GM12878 (cell line): ENCODE measurements around the gene TBC1D12. TPM values are rescaled to one million over a fixed set of nuclear protein-coding genes. Genes with fewer than 3 reads are reported as not detected.

ENCODE experiments used
- ATAC-seq: fragments of 200-7000 bp; cut with Tn5 transposase; 3 replicates; pipeline ENCODE4 v1.9.1; 2020; ENCODE audit warnings: mild to moderate bottlenecking, moderate library complexity
- BruUV-seq: library from RNA; stranded (reverse); fragments of 400-500 nt; replicated peaks from 2 replicates; lab custom pipeline; 2021; lab: Mats Ljungman, UMichigan
- CTCF ChIA-PET: fragments of 300-600 bp; sonication (Branson Sonifier 250); formaldehyde crosslinking; extraction: SDS; loops from one replicate; lab custom pipeline; 2021; ENCODE audit warnings: inconsistent platforms; lab: Yijun Ruan, JAX
- POLR2A ChIA-PET: fragments of 350-600 bp; formaldehyde crosslinking; extraction: SDS; loops from one replicate; lab custom pipeline; 2021; ENCODE audit warnings: inconsistent platforms; lab: Charles Lee
- RAD21 ChIA-PET: fragments of 300-600 bp; sonication (Branson Sonifier 250); formaldehyde crosslinking; loops from one replicate; lab custom pipeline; 2023; ENCODE audit warnings: antibody characterized with exemption; ENCODE audit not compliant: unreplicated experiment; lab: Charles Lee
- SMC1A ChIA-PET: fragments of 300-600 bp; sonication (Branson Sonifier 250); formaldehyde crosslinking; loops from one replicate; lab custom pipeline; 2023; ENCODE audit not compliant: unreplicated experiment, uncharacterized antibody; lab: Charles Lee
- DNase-seq: peaks from one replicate; pipeline ENCODE4 v3.0.0-alpha.2; 2011; ENCODE audit warnings: low read depth, low spot score
- FAIRE-seq: peaks from 3 replicates; lab custom pipeline; 2011; peaks lifted over from hg19 to GRCh38; lab: Jason Lieb, UNC
- H2AFZ ChIP-seq: 2 replicates; pipeline ENCODE4 v1.6.0; 2011; ENCODE audit warnings: low read depth, low read length, control low read depth; ENCODE audit not compliant: control insufficient read depth
- H3K27ac ChIP-seq: 2 replicates; pipeline ENCODE4 v1.5.1; 2011; ENCODE audit warnings: control low read depth; ENCODE audit not compliant: control insufficient read depth, insufficient read depth
- H3K27me3 ChIP-seq, 2 experiments: replicated peaks in 1 of 2; 2 replicates each; pipeline versions ENCODE4 v1.6.0 to v1.6.1; 2011; ENCODE audit warnings: low read length in 1 of 2; ENCODE audit not compliant: control insufficient read depth in 2 of 2, insufficient read depth in 2 of 2
- H3K36me3 ChIP-seq, 2 experiments: 2 replicates each; pipeline ENCODE4 v1.5.1; 2011; ENCODE audit warnings: low read length in 1 of 2; ENCODE audit not compliant: control insufficient read depth in 2 of 2, insufficient read depth in 2 of 2
- H3K4me1 ChIP-seq: 2 replicates; pipeline ENCODE4 v1.6.1; 2011; ENCODE audit warnings: mild to moderate bottlenecking, low read length, moderate library complexity, mixed read lengths; ENCODE audit not compliant: control insufficient read depth, insufficient read depth
- H3K4me2 ChIP-seq: 2 replicates; pipeline ENCODE4 v1.6.0; 2011; ENCODE audit warnings: control low read depth; ENCODE audit not compliant: control insufficient read depth, insufficient read depth
- H3K4me3 ChIP-seq: fragments of 200-600 bp; sonication (generic); 2 replicates; pipeline ENCODE4 v1.5.1; 2016
- H3K79me2 ChIP-seq: 2 replicates; pipeline ENCODE4 v1.6.0; 2011; ENCODE audit warnings: low read length; ENCODE audit not compliant: control insufficient read depth, insufficient read depth
- H3K9ac ChIP-seq: 2 replicates; pipeline ENCODE4 v1.8.0; 2011; ENCODE audit warnings: low read length, control low read depth, mixed read lengths; ENCODE audit not compliant: control insufficient read depth, insufficient read depth
- H3K9me3 ChIP-seq: replicated peaks from 3 replicates; pipeline ENCODE4 v1.5.1; 2011; ENCODE audit warnings: mild to moderate bottlenecking, low read length; ENCODE audit not compliant: control insufficient read depth, insufficient read depth
- H4K20me1 ChIP-seq: 2 replicates; pipeline ENCODE4 v1.6.0; 2011; ENCODE audit not compliant: control insufficient read depth, insufficient read depth
- BCL3 ChIP-seq: IDR thresholded peaks from 2 replicates; pipeline ENCODE4 v1.6.1; 2011; ENCODE audit warnings: borderline replicate concordance, low read depth, mild to moderate bottlenecking, moderate library complexity, low read length; ENCODE audit not compliant: insufficient read depth, poor library complexity, severe bottlenecking
- CBX3 ChIP-seq: fragments of 200-600 bp; sonication (generic); IDR thresholded peaks from 2 replicates; pipeline ENCODE4 v1.6.1; 2016; ENCODE audit warnings: low read depth, borderline replicate concordance
- FOS ChIP-seq: IDR thresholded peaks from 3 replicates; pipeline ENCODE4 v1.6.1; 2011; ENCODE audit warnings: borderline replicate concordance; ENCODE audit not compliant: insufficient read length; ENCODE audit errors: extremely low read depth
- IKZF2 ChIP-seq, 2 experiments: fragments of 450-650 bp; IDR thresholded peaks; 2 replicates each; pipeline ENCODE4 v1.6.1; 2017; ENCODE audit warnings: mild to moderate bottlenecking in 2 of 2, moderate library complexity in 2 of 2
- IRF4 ChIP-seq: IDR thresholded peaks from 2 replicates; pipeline ENCODE4 v1.6.1; 2011; ENCODE audit warnings: low read depth, low read length
- KAT2A ChIP-seq: conservative IDR thresholded peaks from 2 replicates; pipeline ENCODE4 v1.6.1; 2011; ENCODE audit warnings: low read depth, low read length; ENCODE audit not compliant: control insufficient read depth
- MTA3 ChIP-seq: IDR thresholded peaks from 2 replicates; pipeline ENCODE4 v1.6.1; 2012; ENCODE audit warnings: low read length, inconsistent platforms, borderline replicate concordance
- POLR2AphosphoS2 ChIP-seq: IDR thresholded peaks from 2 replicates; pipeline ENCODE4 v1.6.1; 2011; ENCODE audit warnings: low read depth, mild to moderate bottlenecking, low read length, improper control_type of control experiment, moderate library complexity
- RBBP5 ChIP-seq: fragments of 200-600 bp; sonication (generic); conservative IDR thresholded peaks from 2 replicates; pipeline ENCODE4 v1.6.1; 2016
- TBL1XR1 ChIP-seq: IDR thresholded peaks from 2 replicates; pipeline ENCODE4 v1.6.1; 2012; ENCODE audit warnings: low read depth, low read length, improper control_type of control experiment
- USF1 ChIP-seq: IDR thresholded peaks from 2 replicates; pipeline ENCODE4 v1.6.1; 2011; ENCODE audit warnings: borderline replicate concordance, low read depth, mild to moderate bottlenecking, moderate library complexity, mixed read lengths, low read length; ENCODE audit not compliant: insufficient read depth; ENCODE audit errors: extremely low read length
- WRNIP1 ChIP-seq: IDR thresholded peaks from 2 replicates; pipeline ENCODE4 v1.6.1; 2011; ENCODE audit warnings: low read depth, low read length, improper control_type of control experiment, borderline replicate concordance
- YBX1 ChIP-seq: fragments of 450-650 bp; IDR thresholded peaks from 2 replicates; pipeline ENCODE4 v1.6.1; 2016; ENCODE audit warnings: antibody characterized with exemption
- YY1 ChIP-seq: IDR thresholded peaks from 2 replicates; pipeline ENCODE4 v1.6.1; 2011; ENCODE audit warnings: low read depth, mild to moderate bottlenecking, low read length
- ZBTB33 ChIP-seq: fragments of 450-650 bp; IDR thresholded peaks from 2 replicates; pipeline ENCODE4 v1.6.1; 2017; ENCODE audit warnings: mild to moderate bottlenecking
- WGBS: methylation state at CpG from one replicate; pipeline ENCODE4 v1.1.6; 2016; ENCODE audit warnings: low lambda C conversion rate; ENCODE audit not compliant: insufficient replicate concordance, insufficient coverage; ENCODE audit errors: missing lambda C conversion rate; 5-methylcytosine and 5-hydroxymethylcytosine counted together
- in situ Hi-C: fragments of 300-500 bp; cut with MboI; formaldehyde crosslinking; loops from 9 replicates; pipeline ENCODE4 v1.14.3; 2018; ENCODE audit warnings: mixed read lengths
- intact Hi-C: fragments of 100-400 bp; cut with micrococcal nuclease; formaldehyde crosslinking; loops from one replicate; pipeline ENCODE4 v1.14.2; 2022; ENCODE audit not compliant: unreplicated experiment
- polyA plus RNA-seq, 11 experiments: library from polyadenylated mRNA; depleted of rRNA in 4 of 11; unstranded in 6 of 11; stranded (reverse) in 5 of 11; fragments of >200 nt; fragmentation: Nextera tagmentation in 4 of 11; fragmentation: Illumina TruSeq in 1 of 11; extraction: Ambion mirVana in 4 of 11; extraction: Trizol in 1 of 11; gene quantifications; 1 replicate in 1 of 11; 2 replicates in 10 of 11; pipeline versions ENCODE4 v1.2.1 to v1.2.3, GENCODE V29; 2011 to 2016; ENCODE audit warnings: inconsistent platforms in 2 of 11, missing spikeins in 2 of 11, low read depth in 1 of 11
- total RNA-seq, 4 experiments: library from RNA; depleted of rRNA in 3 of 4; stranded (reverse); fragments of >200 nt in 3 of 4; fragmentation: Illumina TruSeq in 1 of 4; extraction: Trizol in 1 of 4; gene quantifications; 2 replicates each; pipeline versions ENCODE4 v1.2.1 to v1.2.3, GENCODE V29; 2013 to 2021
- TF ChIP-seq, protein P1 (sequence below), 3 experiments: IDR thresholded peaks in 2 of 3; conservative IDR thresholded peaks in 1 of 3; 2 replicates each; pipeline ENCODE4 v1.5.1; 2011; ENCODE audit warnings: low read depth in 3 of 3, low read length in 3 of 3, mild to moderate bottlenecking in 3 of 3, control low read depth in 2 of 3, moderate library complexity in 2 of 3, inconsistent platforms in 1 of 3, mixed read lengths in 1 of 3; ENCODE audit not compliant: control insufficient read depth in 2 of 3, insufficient read depth in 1 of 3; ENCODE audit errors: extremely low read depth in 1 of 3
- TF ChIP-seq, protein P2 (sequence below): fragments of 450-650 bp; IDR thresholded peaks from 2 replicates; pipeline ENCODE4 v1.6.1; 2017; ENCODE audit warnings: low read depth, mild to moderate bottlenecking, moderate library complexity

TBC1D12 gene
- total and polyA plus RNA-seq, 10 of the 15 experiments (the other 5 are each of a cell fraction or from before 2014, with no cell fraction given) = 2.6 to 7.5 (median 3.8) TPM

GRCh38 chr10:94430701-94431100, 28.4 kb downstream of the TBC1D12 start:
- no peaks in the 10 kb centered on the region for H3K4me1 ChIP-seq
- no peaks in the 10 kb centered on the region for H3K36me3 ChIP-seq
- 100% methylated on average over 1 of the region's 1 CpG for WGBS
- ATAC-seq (no peak), DNase-seq (no peak), FAIRE-seq (no peak)
- no peak overlapping the region for H3K9ac ChIP-seq
- H3K79me2 ChIP-seq = no peaks in the 10 kb centered on the region
- BruUV-seq = no TSS peak
- no peak overlapping the region for H3K27ac ChIP-seq
- in situ Hi-C loops (no loop called here), intact Hi-C loops (no loop called here)
- ChIA-PET CTCF (interaction anchor here (1.3 to 1.9 kb wide), 2 partner anchors 11 to 111 kb away, joined by 3 to 4 read pairs; no protein-coding TSS in a partner anchor), RAD21 (no interaction called here), POLR2A (interaction anchor here (0.7 kb wide), 1 partner anchor 9 kb away, joined by 3 read pairs; no protein-coding TSS in a partner anchor), SMC1A (interaction anchor here (0.9 to 1.0 kb wide), 2 partner anchors 11 to 75 kb away, joined by 3 to 4 read pairs; no protein-coding TSS in a partner anchor)
- no peaks in the 10 kb centered on the region for H3K27me3 ChIP-seq
- H3K9me3 ChIP-seq = 0 out of 3 replicates have a peak, but pooled peaks cover 2% of the 10 kb centered on the region
- H2AFZ ChIP-seq = no peak overlapping the region
- no peak overlapping the region for H3K4me2 ChIP-seq
- H3K4me3 ChIP-seq = no peak overlapping the region
- no peaks in the 10 kb centered on the region for H4K20me1 ChIP-seq
- TF ChIP-seq ZBTB33 (no peak), KAT2A (no peak), YBX1 (no peak), POLR2AphosphoS2 (no peak), MTA3 (no peak), WRNIP1 (no peak), RBBP5 (no peak), TBL1XR1 (no peak), BCL3 (no peak), CBX3 (no peak), IRF4 (no peak), USF1 (no peak), YY1 (no peak), FOS (no peak), IKZF2 (IDR thresholded peaks at IDR 0.05) (no peak)
- TF ChIP-seq, protein P1, sequence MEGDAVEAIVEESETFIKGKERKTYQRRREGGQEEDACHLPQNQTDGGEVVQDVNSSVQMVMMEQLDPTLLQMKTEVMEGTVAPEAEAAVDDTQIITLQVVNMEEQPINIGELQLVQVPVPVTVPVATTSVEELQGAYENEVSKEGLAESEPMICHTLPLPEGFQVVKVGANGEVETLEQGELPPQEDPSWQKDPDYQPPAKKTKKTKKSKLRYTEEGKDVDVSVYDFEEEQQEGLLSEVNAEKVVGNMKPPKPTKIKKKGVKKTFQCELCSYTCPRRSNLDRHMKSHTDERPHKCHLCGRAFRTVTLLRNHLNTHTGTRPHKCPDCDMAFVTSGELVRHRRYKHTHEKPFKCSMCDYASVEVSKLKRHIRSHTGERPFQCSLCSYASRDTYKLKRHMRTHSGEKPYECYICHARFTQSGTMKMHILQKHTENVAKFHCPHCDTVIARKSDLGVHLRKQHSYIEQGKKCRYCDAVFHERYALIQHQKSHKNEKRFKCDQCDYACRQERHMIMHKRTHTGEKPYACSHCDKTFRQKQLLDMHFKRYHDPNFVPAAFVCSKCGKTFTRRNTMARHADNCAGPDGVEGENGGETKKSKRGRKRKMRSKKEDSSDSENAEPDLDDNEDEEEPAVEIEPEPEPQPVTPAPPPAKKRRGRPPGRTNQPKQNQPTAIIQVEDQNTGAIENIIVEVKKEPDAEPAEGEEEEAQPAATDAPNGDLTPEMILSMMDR (IDR thresholded peaks at IDR 0.05 in 2 of 3, conservative IDR thresholded peaks at IDR 0.05 in 1 of 3; ENCODE audit: control insufficient read depth in 2 of 3, extremely low read depth in 1 of 3, insufficient read depth in 1 of 3, low read depth in 3 of 3, low read length in 3 of 3) = no peak
- TF ChIP-seq, protein P2, sequence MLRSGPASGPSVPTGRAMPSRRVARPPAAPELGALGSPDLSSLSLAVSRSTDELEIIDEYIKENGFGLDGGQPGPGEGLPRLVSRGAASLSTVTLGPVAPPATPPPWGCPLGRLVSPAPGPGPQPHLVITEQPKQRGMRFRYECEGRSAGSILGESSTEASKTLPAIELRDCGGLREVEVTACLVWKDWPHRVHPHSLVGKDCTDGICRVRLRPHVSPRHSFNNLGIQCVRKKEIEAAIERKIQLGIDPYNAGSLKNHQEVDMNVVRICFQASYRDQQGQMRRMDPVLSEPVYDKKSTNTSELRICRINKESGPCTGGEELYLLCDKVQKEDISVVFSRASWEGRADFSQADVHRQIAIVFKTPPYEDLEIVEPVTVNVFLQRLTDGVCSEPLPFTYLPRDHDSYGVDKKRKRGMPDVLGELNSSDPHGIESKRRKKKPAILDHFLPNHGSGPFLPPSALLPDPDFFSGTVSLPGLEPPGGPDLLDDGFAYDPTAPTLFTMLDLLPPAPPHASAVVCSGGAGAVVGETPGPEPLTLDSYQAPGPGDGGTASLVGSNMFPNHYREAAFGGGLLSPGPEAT = no peak
